Left lung (tissue), 10 donors: ENCODE measurements around the gene RAB40C. TPM values are rescaled to one million over a fixed set of nuclear protein-coding genes. Genes with fewer than 3 reads are reported as not detected.
A peak's percentile ranks its signal among the peaks of the same experiment; 100 is the strongest.

ENCODE experiments used
- ATAC-seq: fragments of 200-7000 bp; cut with Tn5 transposase; one replicate; pipeline ENCODE4 v1.9.1; 2020; ENCODE audit warnings: moderate library complexity
- DNase-seq, 4 donors: peaks; one replicate each; pipeline ENCODE4 v3.0.0-alpha.2; 2013 to 2020
- H3K27ac ChIP-seq, 2 donors: fragments of 200-600 bp; sonication (generic) in 1 of 2; one replicate each; pipeline versions ENCODE4 v1.5.0 to v1.8.0; 2020 to 2021
- H3K27me3 ChIP-seq, 2 donors: fragments of 200-600 bp; sonication (generic) in 1 of 2; one replicate each; pipeline versions ENCODE4 v1.5.0 to v1.8.0; 2020 to 2021
- H3K36me3 ChIP-seq, 2 donors: fragments of 200-600 bp; sonication (generic) in 1 of 2; one replicate each; pipeline versions ENCODE4 v1.5.0 to v1.8.0; 2020 to 2021
- H3K4me1 ChIP-seq, 2 donors: fragments of 200-600 bp; one replicate each; pipeline ENCODE4 v1.8.0; 2021
- H3K4me3 ChIP-seq, 2 donors: fragments of 200-600 bp; sonication (generic) in 1 of 2; one replicate each; pipeline versions ENCODE4 v1.5.0 to v1.8.0; 2020 to 2021; ENCODE audit warnings: mild to moderate bottlenecking in 1 of 2
- H3K9me3 ChIP-seq, 2 donors: fragments of 200-600 bp; sonication (generic) in 1 of 2; one replicate each; pipeline versions ENCODE4 v1.5.0 to v1.8.0; 2020 to 2021
- intact Hi-C, 2 donors: fragments of 100-400 bp; cut with DNase I; formaldehyde crosslinking; loops; one replicate each; pipeline versions ENCODE4 v1.11.2 to v1.14.2; 2022
- polyA plus RNA-seq, 6 donors: library from polyadenylated mRNA; unstranded; fragments of 120-200 nt; gene quantifications; one replicate each; pipeline ENCODE4 v1.2.1, GENCODE V29; 2013; ENCODE audit not compliant: insufficient read length in 6 of 6
- total RNA-seq, 2 donors: library from RNA; stranded (reverse); fragmentation: NEBNext Ultra II Directional; extraction: Animal tissue kit (Norgen Biotek cat#: 25700); gene quantifications; one replicate each; pipeline ENCODE4 v1.2.1, GENCODE V29; 2021
- TF ChIP-seq, protein P1 (sequence below), 2 donors: fragments of 200-600 bp; sonication (generic) in 1 of 2; IDR thresholded peaks; one replicate each; pipeline versions ENCODE4 v1.5.0 to v1.8.0; 2021; ENCODE audit warnings: antibody characterized with exemption in 2 of 2
- donor health status: DM: no; HTN: yes; CAD: no.
- donor health status: DM: no; HTN: no; CAD: no.

The RAB40C gene
- total and polyA plus RNA-seq, 8 donors: 17.6 to 32.9 (median 25.9) TPM

DNA sequence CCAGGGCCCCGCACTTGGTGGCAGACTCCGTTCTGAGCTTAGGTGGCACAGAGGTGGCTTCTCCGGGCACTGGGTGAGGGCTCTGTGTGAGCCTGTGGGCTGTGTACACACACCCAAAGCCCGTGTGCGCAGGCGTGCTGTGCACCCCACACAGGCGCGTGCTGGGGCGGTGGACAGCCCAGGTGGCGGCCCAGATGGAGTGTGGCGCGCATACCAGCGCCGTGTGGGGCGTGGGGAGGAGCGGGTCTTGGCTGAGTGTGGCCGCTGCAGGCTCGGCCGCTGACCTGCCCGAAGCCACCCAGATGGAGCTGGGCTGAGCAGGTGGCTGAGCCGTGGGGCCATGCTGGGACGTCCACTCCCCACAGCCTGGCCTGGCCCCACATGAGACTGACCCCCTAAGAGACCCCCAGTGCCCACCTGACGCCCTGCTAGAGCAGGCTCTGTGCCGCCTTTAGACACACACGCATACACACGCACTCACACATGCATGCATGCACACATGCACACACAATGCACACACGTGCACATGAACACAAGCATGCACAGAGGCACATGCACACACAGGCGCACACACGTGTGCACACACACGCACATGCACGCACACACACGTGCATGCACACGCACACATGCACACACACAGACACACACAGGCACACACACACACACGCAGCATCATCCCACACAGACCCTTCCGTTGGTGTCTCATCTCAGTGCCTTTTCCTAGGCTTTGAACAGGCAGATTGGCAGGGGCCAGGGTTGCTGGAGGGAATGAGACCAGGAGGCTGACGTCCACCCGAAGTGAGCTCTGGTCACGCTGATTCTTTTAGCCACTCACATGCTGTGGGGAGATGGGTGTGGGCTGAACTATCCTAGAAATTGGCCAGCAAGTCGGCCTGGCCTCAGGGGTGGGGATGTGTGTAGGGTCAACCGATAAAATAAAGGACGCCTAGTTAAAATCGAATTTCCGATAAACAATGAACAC is 27.6 kb upstream of the RAB40C start:
- H3K4me3 ChIP-seq: no peak overlapping the region
- no peaks in the 10 kb centered on the region for H3K9me3 ChIP-seq
- TF ChIP-seq, protein P1, sequence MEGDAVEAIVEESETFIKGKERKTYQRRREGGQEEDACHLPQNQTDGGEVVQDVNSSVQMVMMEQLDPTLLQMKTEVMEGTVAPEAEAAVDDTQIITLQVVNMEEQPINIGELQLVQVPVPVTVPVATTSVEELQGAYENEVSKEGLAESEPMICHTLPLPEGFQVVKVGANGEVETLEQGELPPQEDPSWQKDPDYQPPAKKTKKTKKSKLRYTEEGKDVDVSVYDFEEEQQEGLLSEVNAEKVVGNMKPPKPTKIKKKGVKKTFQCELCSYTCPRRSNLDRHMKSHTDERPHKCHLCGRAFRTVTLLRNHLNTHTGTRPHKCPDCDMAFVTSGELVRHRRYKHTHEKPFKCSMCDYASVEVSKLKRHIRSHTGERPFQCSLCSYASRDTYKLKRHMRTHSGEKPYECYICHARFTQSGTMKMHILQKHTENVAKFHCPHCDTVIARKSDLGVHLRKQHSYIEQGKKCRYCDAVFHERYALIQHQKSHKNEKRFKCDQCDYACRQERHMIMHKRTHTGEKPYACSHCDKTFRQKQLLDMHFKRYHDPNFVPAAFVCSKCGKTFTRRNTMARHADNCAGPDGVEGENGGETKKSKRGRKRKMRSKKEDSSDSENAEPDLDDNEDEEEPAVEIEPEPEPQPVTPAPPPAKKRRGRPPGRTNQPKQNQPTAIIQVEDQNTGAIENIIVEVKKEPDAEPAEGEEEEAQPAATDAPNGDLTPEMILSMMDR (IDR thresholded peaks at IDR 0.05): no peak
- no peaks in the 10 kb centered on the region for H3K36me3 ChIP-seq
- intact Hi-C loops: no loop called here
- no peak for ATAC-seq
- H3K4me1 ChIP-seq: peaks cover 12 to 19% of the 10 kb centered on the region in 2 donors
- no peak for DNase-seq
- H3K27me3 ChIP-seq: peaks cover 32 to 66% of the 10 kb centered on the region in 2 donors
- H3K27ac ChIP-seq: no peak overlapping the region

DNA sequence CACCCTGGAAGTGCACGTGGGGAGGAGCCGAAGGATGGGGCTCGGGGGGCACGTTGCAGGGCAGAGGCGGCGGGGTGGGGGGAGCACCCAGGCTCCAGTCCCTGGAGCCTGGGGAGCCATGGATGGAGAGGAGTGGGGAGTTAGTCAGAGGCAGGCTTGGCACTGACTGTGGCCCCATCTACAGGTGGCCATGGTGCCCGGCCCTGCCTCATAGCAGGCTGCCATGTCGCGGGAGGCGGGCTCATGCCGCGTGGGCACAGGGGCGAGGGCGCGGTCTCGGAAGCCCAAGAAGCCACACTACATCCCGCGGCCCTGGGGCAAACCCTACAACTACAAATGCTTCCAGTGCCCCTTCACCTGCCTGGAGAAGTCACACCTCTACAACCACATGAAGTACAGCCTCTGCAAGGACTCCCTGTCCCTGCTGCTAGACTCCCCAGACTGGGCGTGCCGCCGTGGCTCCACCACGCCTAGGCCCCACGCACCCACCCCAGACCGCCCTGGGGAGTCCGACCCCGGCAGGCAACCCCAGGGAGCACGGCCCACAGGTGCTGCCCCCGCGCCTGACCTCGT is 26.7 kb upstream of the RAB40C start:
- DNase-seq (no peak), ATAC-seq (no peak)
- Histone ChIP-seq H3K27me3 (peaks cover 32 to 57% of the 10 kb centered on the region in 2 donors), H3K27ac (no peak overlapping the region), H3K4me1 (peaks cover 14 to 25% of the 10 kb centered on the region in 2 donors), H3K36me3 (no peaks in the 10 kb centered on the region), H3K4me3 (no peak overlapping the region), H3K9me3 (no peaks in the 10 kb centered on the region)
- TF ChIP-seq, protein P1 (IDR thresholded peaks at IDR 0.05): no peak
- intact Hi-C loops: no loop called here

DNA sequence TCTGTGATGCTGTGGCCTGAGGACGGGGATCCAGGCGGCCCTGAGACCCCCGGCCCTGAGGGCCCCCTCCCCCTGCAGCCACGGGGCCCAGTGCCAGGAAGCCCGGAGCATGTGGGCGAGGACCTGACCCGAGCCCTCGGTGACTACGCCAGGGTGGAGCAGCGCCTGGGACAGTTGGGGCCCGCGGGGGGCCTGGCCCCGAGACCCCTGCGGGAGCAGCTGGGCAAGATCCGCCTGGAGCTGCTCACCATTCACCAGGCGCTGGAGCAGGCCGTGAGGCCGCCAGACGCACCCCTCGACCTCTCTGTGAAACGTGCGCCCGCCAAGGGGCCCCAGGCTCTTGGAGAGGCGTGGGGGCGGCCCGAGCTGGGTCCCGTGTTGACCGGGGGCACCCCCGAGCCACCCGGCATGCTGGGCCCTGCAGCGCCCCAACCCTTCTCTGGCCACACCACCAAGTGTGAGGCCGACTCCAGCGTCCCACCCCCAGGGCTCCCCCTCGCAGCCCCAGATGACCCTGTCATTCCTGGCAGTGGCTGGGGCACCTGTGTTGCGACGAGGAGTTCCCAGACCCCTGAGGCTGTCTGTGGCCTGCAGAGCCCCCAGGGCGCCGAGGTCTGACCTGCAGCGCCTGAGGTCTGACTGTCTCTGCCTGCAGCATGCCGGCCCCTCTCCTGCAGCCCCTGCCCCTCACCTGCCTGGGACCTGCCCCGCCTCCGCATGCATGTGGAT is 25.0 kb upstream of the RAB40C start:
- no peak for DNase-seq
- Histone ChIP-seq H3K9me3 (no peaks in the 10 kb centered on the region), H3K36me3 (no peaks in the 10 kb centered on the region), H3K27ac (no peak overlapping the region), H3K4me1 (peaks cover 14 to 32% of the 10 kb centered on the region in 2 donors), H3K27me3 (peaks cover 18 to 40% of the 10 kb centered on the region in 2 donors), H3K4me3 (no peak overlapping the region)
- intact Hi-C loops: no loop called here
- ATAC-seq: no peak
- TF ChIP-seq, protein P1 (IDR thresholded peaks at IDR 0.05): no peak

DNA sequence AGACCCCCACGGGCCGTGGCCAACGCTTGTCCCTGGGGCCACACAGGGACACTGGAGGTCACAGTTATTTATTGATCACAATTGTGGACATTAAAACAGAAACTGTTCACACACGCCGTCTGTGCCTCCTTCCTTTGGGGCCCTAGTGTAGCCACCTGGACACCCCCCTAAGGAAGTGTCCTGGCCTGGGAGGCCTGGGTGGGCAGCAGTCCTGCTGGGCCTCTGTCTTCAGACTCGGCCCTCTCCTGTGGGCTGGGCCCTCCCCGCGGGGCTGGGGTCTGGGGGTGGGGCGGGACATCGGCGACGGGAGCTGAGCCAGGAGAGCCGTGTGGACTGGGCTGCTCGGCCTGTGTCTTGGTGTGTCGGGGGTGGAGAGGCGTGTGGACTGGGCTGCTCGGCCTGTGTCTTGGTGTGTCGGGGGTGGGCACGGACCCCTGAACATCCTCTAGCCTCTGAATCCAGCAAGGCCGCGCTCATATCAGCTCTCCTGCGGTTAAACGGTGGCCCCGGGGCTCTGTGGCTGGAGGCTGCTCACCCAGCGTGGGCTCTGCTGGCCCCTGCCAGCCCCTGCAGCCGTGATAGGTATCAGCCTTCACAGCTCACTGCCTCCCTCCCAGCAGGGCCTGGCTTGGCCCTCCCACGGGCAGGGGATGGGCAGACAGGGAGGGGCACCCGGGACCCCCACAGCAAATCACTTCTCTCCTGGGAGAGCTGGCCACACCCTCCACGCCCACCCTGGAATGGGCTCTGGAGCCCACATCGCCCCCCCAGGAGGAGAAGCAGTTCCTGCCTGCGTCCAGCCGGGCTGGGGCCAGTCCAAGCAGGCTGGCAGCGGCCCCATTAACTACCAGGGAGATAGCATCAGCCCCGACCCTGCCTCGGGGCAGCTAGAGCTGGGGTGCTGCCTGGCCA is 24.2 kb upstream of the RAB40C start:
- Histone ChIP-seq H3K9me3 (no peaks in the 10 kb centered on the region), H3K27me3 (peaks cover 16 to 32% of the 10 kb centered on the region in 2 donors), H3K4me3 (no peak overlapping the region), H3K27ac (no peak overlapping the region), H3K36me3 (no peaks in the 10 kb centered on the region), H3K4me1 (peaks cover 14 to 35% of the 10 kb centered on the region in 2 donors)
- intact Hi-C loops: no loop called here
- DNase-seq (peak in 1 of 4 donors; percentile 33), ATAC-seq (no peak)
- TF ChIP-seq, protein P1 (IDR thresholded peaks at IDR 0.05): no peak
